GM19455 (cell line): ENCODE measurements around the gene SMIM28.
"Not testable (repeated sequence)": the region's sequence is repeated elsewhere in the genome, so short reads cannot be mapped to it uniquely, and the experiment has no call there.

ENCODE experiments used
- ATAC-seq: cut with Tn5 transposase; IDR thresholded peaks from one replicate; pipeline ENCODE4 v1.9.1; 2021; ENCODE audit not compliant: unreplicated experiment

SMIM28 gene

GRCh38 chr6:138377844-138378243, at the start of gene SMIM28:
TSS of gene SMIM28 (plus strand) at chr6:138377905. CDS start at chr6:138378073, 168 bp downstream.
- no peak for ATAC-seq

GRCh38 chr6:138328210-138328609, 49.5 kb upstream of the SMIM28 start:
- no peak for ATAC-seq

GRCh38 chr6:138330763-138331162, 46.9 kb upstream of the SMIM28 start:
- no peak for ATAC-seq

- no peak for ATAC-seq
These were observed 46.3 kb upstream of the SMIM28 start for GRCh38 chr6:138331444-138331843.

GRCh38 chr6:138331984-138332383, 45.7 kb upstream of the SMIM28 start:
- no peak for ATAC-seq

GRCh38 chr6:138334000-138334399, 43.7 kb upstream of the SMIM28 start:
- ATAC-seq, result no peak

GRCh38 chr6:138334963-138335362, 42.7 kb upstream of the SMIM28 start:
- no peak for ATAC-seq

GRCh38 chr6:138336221-138336620, 41.5 kb upstream of the SMIM28 start:
- no peak for ATAC-seq

- no peak for ATAC-seq
These were observed 40.6 kb upstream of the SMIM28 start for GRCh38 chr6:138337076-138337475.

GRCh38 chr6:138339024-138339423, 38.7 kb upstream of the SMIM28 start:
- no peak for ATAC-seq

- no peak for ATAC-seq
These were observed 36.5 kb upstream of the SMIM28 start for GRCh38 chr6:138341176-138341575.

- ATAC-seq, result no peak
These were observed 34.6 kb upstream of the SMIM28 start for GRCh38 chr6:138343112-138343511.

- no peak for ATAC-seq
These were observed 32.0 kb upstream of the SMIM28 start for GRCh38 chr6:138345565-138346285.

GRCh38 chr6:138346302-138347195, 31.2 kb upstream of the SMIM28 start:
- ATAC-seq, result no peak

GRCh38 chr6:138347864-138348263, 29.8 kb upstream of the SMIM28 start:
- ATAC-seq, result no peak

- no peak for ATAC-seq
These were observed 27.8 kb upstream of the SMIM28 start for GRCh38 chr6:138349891-138350290.

- ATAC-seq, result no peak
These were observed 19.8 kb upstream of the SMIM28 start for GRCh38 chr6:138357928-138358327.

GRCh38 chr6:138368684-138369083, 9.0 kb upstream of the SMIM28 start:
- ATAC-seq, result not testable (repeated sequence)

GRCh38 chr6:138370631-138371451, 6.9 kb upstream of the SMIM28 start:
- no peak for ATAC-seq

GRCh38 chr6:138371452-138371711, 6.3 kb upstream of the SMIM28 start:
- ATAC-seq, result no peak

- ATAC-seq, result no peak
These were observed 6.0 kb upstream of the SMIM28 start for GRCh38 chr6:138371720-138372119.
